ENCODE measurements around the gene AGPAT4.
"Not testable (repeated sequence)": the region's sequence is repeated elsewhere in the genome, so short reads cannot be mapped to it uniquely, and the experiment has no call there.

Gene AGPAT4

GRCh38 chr6:161226009-161226964, 47.6 kb downstream of the AGPAT4 start:
- DNase-seq: no peak

- DNase-seq: no peak
Observed at GRCh38 chr6:161225681-161226008, 48.2 kb downstream of the AGPAT4 start.

- DNase-seq: not testable (repeated sequence)
Observed at GRCh38 chr6:161224951-161225680, 48.7 kb downstream of the AGPAT4 start.

GRCh38 chr6:161223646-161224045, 50.2 kb downstream of the AGPAT4 start:
- DNase-seq: no peak

GRCh38 chr6:161222706-161223234, 51.1 kb downstream of the AGPAT4 start:
- no peak for DNase-seq

GRCh38 chr6:161220346-161220745, 53.5 kb downstream of the AGPAT4 start:
- no peak for DNase-seq

GRCh38 chr6:161219680-161220079, 54.2 kb downstream of the AGPAT4 start:
- DNase-seq: no peak

GRCh38 chr6:161218222-161218621, 55.6 kb downstream of the AGPAT4 start:
- no peak for DNase-seq

GRCh38 chr6:161217628-161218027, 56.2 kb downstream of the AGPAT4 start:
- DNase-seq: no peak

- no peak for DNase-seq
Observed at GRCh38 chr6:161216616-161217205, 57.1 kb downstream of the AGPAT4 start.

GRCh38 chr6:161215876-161216615, 57.8 kb downstream of the AGPAT4 start:
- no peak for DNase-seq

- DNase-seq: no peak
Observed at GRCh38 chr6:161215193-161215592, 58.7 kb downstream of the AGPAT4 start.

GRCh38 chr6:161214722-161215121, 59.1 kb downstream of the AGPAT4 start:
- DNase-seq: no peak

- DNase-seq: no peak
Observed at GRCh38 chr6:161212902-161213301, 61.0 kb downstream of the AGPAT4 start.

- no peak for DNase-seq
Observed at GRCh38 chr6:161211380-161212035, 62.4 kb downstream of the AGPAT4 start.

GRCh38 chr6:161210857-161211256, 63.0 kb downstream of the AGPAT4 start:
- DNase-seq: no peak

- no peak for DNase-seq
Observed at GRCh38 chr6:161207200-161207599, 66.7 kb downstream of the AGPAT4 start.

GRCh38 chr6:161204866-161205557, 68.8 kb downstream of the AGPAT4 start:
- no peak for DNase-seq

- no peak for DNase-seq
Observed at GRCh38 chr6:161200610-161201370, 73.1 kb downstream of the AGPAT4 start.

- DNase-seq: no peak
Observed at GRCh38 chr6:161199850-161200249, 74.0 kb downstream of the AGPAT4 start.
